SIG-M5 treated with dmso at 0.1 percent for 504 hours (cell line): Measurements from ENCODE around the gene PPA2.
"Not testable (repeated sequence)": the region's sequence is repeated elsewhere in the genome, so short reads cannot be mapped to it uniquely, and the experiment has no call there.

Experiments
- DNase-seq: peaks from one replicate; lab custom pipeline; 2025; ENCODE audit not compliant: unreplicated experiment; lab: John Stamatoyannopoulos, UW

The PPA2 gene

GRCh38 chr4:105460306-105460705, 13.6 kb downstream of the PPA2 start:
- no peak for DNase-seq

GRCh38 chr4:105458541-105458940, 15.3 kb downstream of the PPA2 start:
- not testable (repeated sequence) for DNase-seq

- DNase-seq = no peak
Measured at GRCh38 chr4:105458001-105458400, 15.9 kb downstream of the PPA2 start.

- DNase-seq = no peak
Measured at GRCh38 chr4:105455998-105456397, 17.9 kb downstream of the PPA2 start.

- no peak for DNase-seq
Measured at GRCh38 chr4:105455182-105455581, 18.7 kb downstream of the PPA2 start.

- DNase-seq = no peak
Measured at GRCh38 chr4:105453550-105454205, 20.2 kb downstream of the PPA2 start.

GRCh38 chr4:105451346-105451745, 22.5 kb downstream of the PPA2 start:
- no peak for DNase-seq

- no peak for DNase-seq
Measured at GRCh38 chr4:105440890-105441289, 33.0 kb downstream of the PPA2 start.

- no peak for DNase-seq
Measured at GRCh38 chr4:105437637-105438036, 36.2 kb downstream of the PPA2 start.

- DNase-seq = no peak
Measured at GRCh38 chr4:105436414-105436813, 37.4 kb downstream of the PPA2 start.

GRCh38 chr4:105434940-105435339, 38.9 kb downstream of the PPA2 start:
- no peak for DNase-seq

- no peak for DNase-seq
Measured at GRCh38 chr4:105433421-105433820, 40.4 kb downstream of the PPA2 start.

- DNase-seq = no peak
Measured at GRCh38 chr4:105432438-105432837, 41.4 kb downstream of the PPA2 start.

GRCh38 chr4:105430811-105431210, 43.1 kb downstream of the PPA2 start:
- no peak for DNase-seq

- DNase-seq = no peak
Measured at GRCh38 chr4:105426187-105426897, 47.5 kb downstream of the PPA2 start.

GRCh38 chr4:105422207-105422920, 51.5 kb downstream of the PPA2 start:
- no peak for DNase-seq

GRCh38 chr4:105417624-105418023, 56.2 kb downstream of the PPA2 start:
- no peak for DNase-seq

- DNase-seq = no peak
Measured at GRCh38 chr4:105415281-105415744, 58.5 kb downstream of the PPA2 start.

- DNase-seq = no peak
Measured at GRCh38 chr4:105414316-105414715, 59.5 kb downstream of the PPA2 start.

GRCh38 chr4:105409135-105409534, 64.7 kb downstream of the PPA2 start:
- not testable (repeated sequence) for DNase-seq

GRCh38 chr4:105400901-105401677, 72.8 kb downstream of the PPA2 start:
- DNase-seq = no peak
